Neural crest cell (in vitro differentiated cells): Measurements from ENCODE around the gene CCDC174. TPM values are rescaled to one million over a fixed set of nuclear protein-coding genes. Genes with fewer than 3 reads are reported as not detected.

Experiments used
- DNase-seq: peaks from one replicate; pipeline ENCODE4 v3.0.0; 2021; ENCODE audit warnings: low read depth, mixed read lengths, low spot score
- H3K27ac Mint-ChIP-seq: one replicate; pipeline ENCODE4 v1.8.0; 2021; ENCODE audit warnings: mild to moderate bottlenecking, mixed read lengths; ENCODE audit not compliant: unreplicated experiment
- H3K27me3 Mint-ChIP-seq: 2 replicates; pipeline ENCODE4 v1.8.0; 2021; ENCODE audit warnings: low read depth, mild to moderate bottlenecking, mixed read lengths
- H3K36me3 Mint-ChIP-seq: 2 replicates; pipeline ENCODE4 v1.8.0; 2021; ENCODE audit warnings: low read depth, mild to moderate bottlenecking, mixed read lengths
- H3K4me1 Mint-ChIP-seq: 2 replicates; pipeline ENCODE4 v1.8.0; 2021; ENCODE audit warnings: mixed read lengths
- H3K4me3 Mint-ChIP-seq: one replicate; pipeline ENCODE4 v1.8.0; 2021; ENCODE audit warnings: mild to moderate bottlenecking, mixed read lengths
- H3K9me3 Mint-ChIP-seq: 2 replicates; pipeline ENCODE4 v1.8.0; 2021; ENCODE audit warnings: mixed read lengths
- CTCF ChIP-seq: fragments of 200-600 bp; sonication (generic); conservative IDR thresholded peaks from 2 replicates; pipeline ENCODE4 v1.5.0; 2021; ENCODE audit warnings: antibody characterized with exemption, mild to moderate bottlenecking
- total RNA-seq: library from RNA; stranded (reverse); gene quantifications from 2 replicates; pipeline ENCODE4 v1.2.1, GENCODE V29; 2021

Gene CCDC174
- total RNA-seq, 1 donor from 2014 or later, result 18.5 TPM

- Mint-ChIP-seq H3K4me1 (no peaks in the 10 kb centered on the region), H3K36me3 (no peaks in the 10 kb centered on the region), H3K27ac (no peak overlapping the region), H3K27me3 (peaks cover 10% of the 10 kb centered on the region), H3K4me3 (no peak overlapping the region), H3K9me3 (no peaks in the 10 kb centered on the region)
- no peak for DNase-seq
- TF ChIP-seq CTCF, result no peak
These were observed 35.8 kb downstream of the CCDC174 start for GRCh38 chr3:14687360-14687759.

- H3K27ac Mint-ChIP-seq, result no peak overlapping the region
- no peak for TF ChIP-seq CTCF
- no peak overlapping the region for H3K4me3 Mint-ChIP-seq
- no peaks in the 10 kb centered on the region for H3K4me1 Mint-ChIP-seq
- DNase-seq, result no peak
- H3K36me3 Mint-ChIP-seq, result peaks cover 2% of the 10 kb centered on the region
- H3K9me3 Mint-ChIP-seq, result peaks cover 3% of the 10 kb centered on the region
- peaks cover 16% of the 10 kb centered on the region for H3K27me3 Mint-ChIP-seq
These were observed 37.0 kb downstream of the CCDC174 start for GRCh38 chr3:14688525-14688924.

- Mint-ChIP-seq H3K4me3 (no peak overlapping the region), H3K27me3 (peaks cover 23% of the 10 kb centered on the region), H3K36me3 (peaks cover 7% of the 10 kb centered on the region), H3K27ac (no peak overlapping the region), H3K4me1 (no peaks in the 10 kb centered on the region), H3K9me3 (peaks cover 3% of the 10 kb centered on the region)
- no peak for TF ChIP-seq CTCF
- no peak for DNase-seq
These were observed 37.9 kb downstream of the CCDC174 start for GRCh38 chr3:14689247-14689980.

GRCh38 chr3:14691239-14691638, 39.7 kb downstream of the CCDC174 start:
- H3K4me1 Mint-ChIP-seq, result no peaks in the 10 kb centered on the region
- no peak overlapping the region for H3K4me3 Mint-ChIP-seq
- H3K27ac Mint-ChIP-seq, result no peak overlapping the region
- DNase-seq, result no peak
- peaks cover 25% of the 10 kb centered on the region for H3K27me3 Mint-ChIP-seq
- TF ChIP-seq CTCF, result no peak
- peaks cover 3% of the 10 kb centered on the region for H3K9me3 Mint-ChIP-seq
- peaks cover 8% of the 10 kb centered on the region for H3K36me3 Mint-ChIP-seq

- DNase-seq, result no peak
- H3K27me3 Mint-ChIP-seq, result peaks cover 25% of the 10 kb centered on the region
- no peaks in the 10 kb centered on the region for H3K4me1 Mint-ChIP-seq
- TF ChIP-seq CTCF, result no peak
- H3K36me3 Mint-ChIP-seq, result peaks cover 8% of the 10 kb centered on the region
- H3K4me3 Mint-ChIP-seq, result no peak overlapping the region
- H3K27ac Mint-ChIP-seq, result no peak overlapping the region
- H3K9me3 Mint-ChIP-seq, result peaks cover 3% of the 10 kb centered on the region
These were observed 40.2 kb downstream of the CCDC174 start for GRCh38 chr3:14691719-14692118.
